Liver (tissue), 9 donors: ENCODE results near the gene NAXE. TPM values are rescaled to one million over a fixed set of nuclear protein-coding genes. Genes with fewer than 3 reads are reported as not detected.

ENCODE experiments used
- DNase-seq: peaks from one replicate; pipeline ENCODE4 v3.0.0-alpha.2; 2017; ENCODE audit warnings: low spot score
- H3K27ac ChIP-seq, 2 donors: one replicate each; pipeline ENCODE4 v1.7.0; 2013; ENCODE audit warnings: inconsistent platforms in 2 of 2, low read length in 2 of 2, control low read depth in 1 of 2, low read depth in 1 of 2, mild to moderate bottlenecking in 1 of 2
- H3K27me3 ChIP-seq, 4 donors: one replicate each; pipeline versions ENCODE4 v1.6.1 to v1.7.0; 2013; ENCODE audit warnings: low read length in 3 of 4, inconsistent platforms in 1 of 4, mild to moderate bottlenecking in 1 of 4, moderate library complexity in 1 of 4; ENCODE audit not compliant: control insufficient read depth in 4 of 4, insufficient read depth in 4 of 4
- H3K36me3 ChIP-seq, 4 donors: one replicate each; pipeline versions ENCODE4 v1.6.1 to v1.7.0; 2013; ENCODE audit warnings: low read length in 3 of 4, mild to moderate bottlenecking in 3 of 4, low read depth in 1 of 4, moderate library complexity in 1 of 4; ENCODE audit not compliant: control insufficient read depth in 4 of 4, insufficient read depth in 3 of 4
- H3K4me1 ChIP-seq, 4 donors: one replicate each; pipeline versions ENCODE4 v1.6.1 to v1.7.0; 2013; ENCODE audit warnings: low read length in 3 of 4, mild to moderate bottlenecking in 3 of 4, moderate library complexity in 1 of 4; ENCODE audit not compliant: control insufficient read depth in 4 of 4, insufficient read depth in 4 of 4
- H3K4me3 ChIP-seq, 3 donors: one replicate each; pipeline versions ENCODE4 v1.6.1 to v1.7.0; 2013; ENCODE audit warnings: low read length in 3 of 3, control low read depth in 1 of 3, low read depth in 1 of 3, mild to moderate bottlenecking in 1 of 3
- H3K9ac ChIP-seq, 2 donors: one replicate each; pipeline ENCODE4 v1.7.0; 2013; ENCODE audit warnings: low read length in 2 of 2, mild to moderate bottlenecking in 2 of 2, moderate library complexity in 2 of 2, control low read depth in 1 of 2, low read depth in 1 of 2
- H3K9me3 ChIP-seq, 4 donors: one replicate each; pipeline versions ENCODE4 v1.6.1 to v1.7.0; 2013; ENCODE audit warnings: low read length in 3 of 4; ENCODE audit not compliant: control insufficient read depth in 4 of 4
- ATF3 ChIP-seq: IDR thresholded peaks from 2 replicates; pipeline ENCODE4 v1.6.1; 2016; ENCODE audit warnings: antibody characterized with exemption
- EGR1 ChIP-seq, 2 donors: IDR thresholded peaks; 2 replicates each; pipeline ENCODE4 v1.6.1; 2016 to 2018; ENCODE audit warnings: antibody characterized with exemption in 2 of 2, low read depth in 2 of 2
- FOXA1 ChIP-seq: IDR thresholded peaks from 2 replicates; pipeline ENCODE4 v1.6.1; 2016; ENCODE audit warnings: antibody characterized with exemption
- FOXA2 ChIP-seq: IDR thresholded peaks from 2 replicates; pipeline ENCODE4 v1.6.1; 2016; ENCODE audit warnings: antibody characterized with exemption
- HNF4A ChIP-seq, 2 donors: conservative IDR thresholded peaks; 2 replicates each; pipeline ENCODE4 v1.6.1; 2016; ENCODE audit warnings: antibody characterized with exemption in 2 of 2, mild to moderate bottlenecking in 2 of 2
- HNF4G ChIP-seq: IDR thresholded peaks from 2 replicates; pipeline ENCODE4 v1.6.1; 2016; ENCODE audit warnings: antibody characterized with exemption
- JUND ChIP-seq, 2 donors: IDR thresholded peaks; 2 replicates each; pipeline ENCODE4 v1.6.1; 2016; ENCODE audit warnings: antibody characterized with exemption in 2 of 2
- MAX ChIP-seq: IDR thresholded peaks from 2 replicates; pipeline ENCODE4 v1.6.1; 2016; ENCODE audit warnings: antibody characterized with exemption
- NR2F2 ChIP-seq: IDR thresholded peaks from 2 replicates; pipeline ENCODE4 v1.6.1; 2016; ENCODE audit warnings: antibody characterized with exemption
- RAD21 ChIP-seq, 2 donors: IDR thresholded peaks; 2 replicates each; pipeline ENCODE4 v1.6.1; 2016; ENCODE audit warnings: antibody characterized with exemption in 2 of 2, mild to moderate bottlenecking in 2 of 2
- REST ChIP-seq: IDR thresholded peaks from 2 replicates; pipeline ENCODE4 v1.6.1; 2016; ENCODE audit warnings: antibody characterized with exemption, mild to moderate bottlenecking
- RXRA ChIP-seq, 2 donors: IDR thresholded peaks; 2 replicates each; pipeline ENCODE4 v1.6.1; 2017 to 2018; ENCODE audit warnings: antibody characterized with exemption in 2 of 2, mild to moderate bottlenecking in 1 of 2
- SP1 ChIP-seq: IDR thresholded peaks from 2 replicates; pipeline ENCODE4 v1.6.1; 2018; ENCODE audit warnings: antibody characterized with exemption, mild to moderate bottlenecking
- TAF1 ChIP-seq: conservative IDR thresholded peaks from 2 replicates; pipeline ENCODE4 v1.6.1; 2016; ENCODE audit warnings: antibody characterized with exemption, mild to moderate bottlenecking
- YY1 ChIP-seq: IDR thresholded peaks from 2 replicates; pipeline ENCODE4 v1.6.1; 2016; ENCODE audit warnings: antibody characterized with exemption, mild to moderate bottlenecking
- ZBTB33 ChIP-seq: IDR thresholded peaks from 2 replicates; pipeline ENCODE4 v1.6.1; 2016; ENCODE audit warnings: antibody characterized with exemption
- WGBS: extraction: QIAGEN DNeasy Blood & Tissue Kit; methylation state at CpG from one replicate; pipeline ENCODE4 v1.1.7; 2013; 5-methylcytosine and 5-hydroxymethylcytosine counted together
- polyA plus RNA-seq, 2 donors: library from polyadenylated mRNA; stranded (reverse) in 1 of 2; unstranded in 1 of 2; fragments of 200-250 nt in 1 of 2; fragments of >200 nt in 1 of 2; fragmentation: Nextera tagmentation in 1 of 2; extraction: Ambion mirVana in 1 of 2; gene quantifications; one replicate each; pipeline versions ENCODE4 v1.2.1 to v1.2.3, GENCODE V29; 2013 to 2015
- total RNA-seq, 2 donors: library from RNA; depleted of rRNA; stranded (reverse); fragments of >200 nt; gene quantifications; one replicate each; pipeline ENCODE4 v1.2.3, GENCODE V29; 2014
- donor health status: healthy.
- donor health status: healthy.
- donor health status: healthy.
- donor health status: healthy.
- donor health status: healthy.

Gene NAXE
- total and polyA plus RNA-seq, 4 donors: 20.6 to 73.8 (median 46.9) TPM

- no peak for DNase-seq
These were observed 28.0 kb downstream of the NAXE start for GRCh38 chr1:156619582-156619955.

GRCh38 chr1:156622581-156623297, 31.2 kb downstream of the NAXE start:
- Histone ChIP-seq H3K36me3 (no peaks in the 10 kb centered on the region), H3K27ac (no peak overlapping the region), H3K4me1 (peaks cover 7 to 23% (median 15%) of the 10 kb centered on the region in 4 donors), H3K27me3 (peaks cover 5 to 12% (median 7%) of the 10 kb centered on the region in 4 donors), H3K4me3 (no peak overlapping the region), H3K9ac (peak overlapping the region in 1 of 2 donors; percentile 27), H3K9me3 (no peaks in the 10 kb centered on the region)
- TF ChIP-seq FOXA1 (no peak), RAD21 (IDR thresholded peaks at IDR 0.05) (no peak), NR2F2 (no peak), MAX (no peak), HNF4G (no peak), TAF1 (no peak), EGR1 (IDR thresholded peaks at IDR 0.05; ENCODE audit: low read depth in 2 of 2) (no peak), SP1 (no peak), ATF3 (no peak), HNF4A (conservative IDR thresholded peaks at IDR 0.05) (no peak), ZBTB33 (no peak), REST (no peak), JUND (IDR thresholded peaks at IDR 0.05) (no peak), YY1 (no peak), FOXA2 (no peak), RXRA (IDR thresholded peaks at IDR 0.05) (no peak)
- WGBS: 64% methylated on average over 6 of the region's 6 CpGs
- DNase-seq: no peak

More at GRCh38 chr1:156619582-156619955, 28.0 kb downstream of the NAXE start:
- Histone ChIP-seq H3K4me3 (no peak overlapping the region), H3K36me3 (no peaks in the 10 kb centered on the region), H3K27me3 (peaks cover 0 to 7% (median 3%) of the 10 kb centered on the region in 4 donors), H3K9me3 (no peaks in the 10 kb centered on the region), H3K27ac (no peak overlapping the region), H3K4me1 (peaks cover 2 to 10% (median 4%) of the 10 kb centered on the region in 4 donors), H3K9ac (no peak overlapping the region)
- 23% methylated on average over 6 of the region's 6 CpGs for WGBS
- TF ChIP-seq TAF1: no peak
